ENCODE measurements around the gene LEMD3. TPM values are rescaled to one million over a fixed set of nuclear protein-coding genes. Genes with fewer than 3 reads are reported as not detected.

Gene LEMD3
- total RNA-seq = 10 to 100 TPM; 16.1 to 46.6 (median 30.0) TPM

DNA sequence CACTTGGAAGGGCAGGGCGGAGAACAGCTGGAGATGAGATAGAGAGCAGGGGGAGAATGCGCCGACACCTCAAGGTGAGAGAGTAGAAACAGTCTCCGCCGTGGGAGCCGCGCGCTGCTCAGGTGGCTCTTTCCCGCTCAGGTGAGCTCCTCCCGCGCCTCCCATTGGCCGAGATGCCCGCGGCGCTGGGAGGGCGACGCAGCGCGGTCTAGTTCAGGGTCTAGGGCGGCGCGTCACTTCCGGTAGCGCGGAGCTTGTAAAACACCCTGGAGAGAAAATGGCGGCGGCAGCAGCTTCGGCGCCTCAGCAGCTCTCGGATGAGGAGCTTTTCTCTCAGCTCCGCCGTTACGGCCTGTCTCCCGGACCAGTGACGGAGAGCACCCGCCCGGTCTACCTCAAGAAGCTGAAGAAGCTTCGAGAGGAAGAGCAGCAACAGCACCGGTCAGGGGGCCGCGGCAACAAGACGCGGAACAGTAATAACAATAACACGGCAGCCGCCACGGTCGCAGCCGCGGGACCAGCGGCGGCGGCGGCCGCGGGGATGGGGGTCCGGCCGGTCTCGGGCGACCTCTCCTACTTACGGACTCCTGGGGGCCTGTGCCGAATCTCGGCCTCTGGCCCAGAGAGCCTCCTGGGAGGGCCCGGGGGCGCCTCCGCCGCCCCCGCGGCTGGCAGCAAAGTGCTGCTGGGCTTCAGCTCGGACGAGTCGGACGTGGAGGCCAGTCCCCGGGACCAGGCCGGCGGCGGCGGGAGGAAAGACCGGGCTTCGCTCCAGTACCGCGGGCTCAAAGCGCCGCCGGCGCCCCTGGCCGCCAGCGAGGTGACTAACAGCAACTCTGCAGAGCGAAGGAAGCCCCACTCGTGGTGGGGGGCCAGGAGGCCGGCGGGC lies at the start of gene LEMD3:
Gene LEMD3, plus strand, starts transcription at position 264 of the 889 bp plus-strand sequence. Its CDS starts 14 bp downstream, at position 278.
- peaks cover 11 to 51% (median 32%) of the 10 kb centered on the region in 3 donors for H3K4me1 ChIP-seq

DNA sequence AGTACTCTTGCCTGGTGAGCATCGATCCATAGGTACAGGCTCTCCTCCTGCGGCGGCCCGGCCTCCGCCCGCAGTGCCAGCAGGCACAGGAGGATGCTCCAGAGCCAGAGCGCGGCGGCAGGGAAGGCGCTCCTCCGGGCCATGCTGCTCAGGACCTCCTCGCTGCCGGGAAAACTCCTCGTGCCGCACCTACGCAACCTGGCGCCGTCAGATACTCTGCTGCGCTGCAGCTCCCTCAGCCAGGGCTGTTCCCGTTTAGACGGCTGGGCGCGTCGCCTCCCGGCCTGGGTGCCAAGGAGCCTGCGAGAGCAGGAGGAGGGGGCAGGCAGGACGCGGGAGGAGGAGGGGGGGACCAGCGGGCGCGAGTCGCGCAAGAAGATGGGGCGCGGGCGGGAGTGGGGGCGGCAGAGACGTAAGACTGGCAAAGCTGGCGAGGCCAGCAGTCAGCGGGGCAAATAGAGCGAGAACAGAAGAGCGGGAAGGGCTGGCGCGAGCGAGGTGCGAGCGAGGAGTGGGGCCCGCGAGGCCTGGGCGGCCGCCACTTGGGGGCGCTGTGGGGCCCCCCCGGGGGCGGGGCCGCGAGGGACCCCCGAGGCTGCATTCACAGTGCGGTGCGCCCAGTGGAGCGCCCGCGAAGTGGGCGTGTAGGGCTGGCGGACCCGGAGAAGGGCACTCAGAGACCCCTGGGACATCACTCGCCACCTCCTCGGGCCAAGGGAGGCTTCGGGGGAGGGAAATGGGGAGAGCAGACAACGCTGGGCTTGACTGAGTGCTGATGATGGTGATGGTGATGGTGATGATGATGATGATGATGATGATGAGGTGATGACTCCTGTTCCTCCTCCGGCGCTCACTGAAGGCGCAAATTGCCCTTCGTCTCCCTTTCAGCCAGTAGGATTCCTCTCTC lies 48.1 kb upstream of the LEMD3 start, which contains the start of gene WIF1:
Gene WIF1, minus strand, starts transcription at position 257 of the 907 bp plus-strand sequence. Its CDS starts 114 bp downstream, at position 143.
- DNase-seq = no peak
- 17 to 23% methylated on average over 20 to 44 of the region's 73 CpGs for WGBS, 2 donors
- TF ChIP-seq POLR2A (IDR thresholded peaks at IDR 0.05) = no peak
- TF ChIP-seq, protein P1, sequence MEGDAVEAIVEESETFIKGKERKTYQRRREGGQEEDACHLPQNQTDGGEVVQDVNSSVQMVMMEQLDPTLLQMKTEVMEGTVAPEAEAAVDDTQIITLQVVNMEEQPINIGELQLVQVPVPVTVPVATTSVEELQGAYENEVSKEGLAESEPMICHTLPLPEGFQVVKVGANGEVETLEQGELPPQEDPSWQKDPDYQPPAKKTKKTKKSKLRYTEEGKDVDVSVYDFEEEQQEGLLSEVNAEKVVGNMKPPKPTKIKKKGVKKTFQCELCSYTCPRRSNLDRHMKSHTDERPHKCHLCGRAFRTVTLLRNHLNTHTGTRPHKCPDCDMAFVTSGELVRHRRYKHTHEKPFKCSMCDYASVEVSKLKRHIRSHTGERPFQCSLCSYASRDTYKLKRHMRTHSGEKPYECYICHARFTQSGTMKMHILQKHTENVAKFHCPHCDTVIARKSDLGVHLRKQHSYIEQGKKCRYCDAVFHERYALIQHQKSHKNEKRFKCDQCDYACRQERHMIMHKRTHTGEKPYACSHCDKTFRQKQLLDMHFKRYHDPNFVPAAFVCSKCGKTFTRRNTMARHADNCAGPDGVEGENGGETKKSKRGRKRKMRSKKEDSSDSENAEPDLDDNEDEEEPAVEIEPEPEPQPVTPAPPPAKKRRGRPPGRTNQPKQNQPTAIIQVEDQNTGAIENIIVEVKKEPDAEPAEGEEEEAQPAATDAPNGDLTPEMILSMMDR (IDR thresholded peaks at IDR 0.05) = peak in 1 of 6 experiments; percentile 6
- Histone ChIP-seq H3K27me3 (peaks cover 0 to 96% (median 17%) of the 10 kb centered on the region in 4 donors), H3K36me3 (no peaks in the 10 kb centered on the region), H3K4me1 (peaks cover 8 to 13% (median 8%) of the 10 kb centered on the region in 3 donors), H3K27ac (no peak within 1 kb of the TSS), H3K9me3 (no peaks in the 10 kb centered on the region), H3K4me3 (peak within 1 kb of the TSS in 3 of 4 donors; percentile 22 to 62 (median 41))
- intact Hi-C loops (cut with DNase I) = loop anchor here (5.0 kb wide), 1 partner anchor 229 kb away; no protein-coding TSS in a partner anchor

More for the DNA sequence above, at the start of gene LEMD3:
- intact Hi-C loops (cut with DNase I) = no loop called here
- DNase-seq = peak; percentile 79
- WGBS, 2 donors = 0 to 1% methylated on average over 1 to 43 of the region's 91 CpGs
- Histone ChIP-seq H3K36me3 (no peaks in the 10 kb centered on the region), H3K9me3 (no peaks in the 10 kb centered on the region), H3K4me3 (peak within 1 kb of the TSS; percentile 71 to 98 (median 94)), H3K27ac (peak within 1 kb of the TSS; percentile 92 to 94 (median 94)), H3K27me3 (no peaks in the 10 kb centered on the region)
- TF ChIP-seq, protein P1 (IDR thresholded peaks at IDR 0.05) = no peak
- peak in 3 of 4 donors; percentile 38 to 92 (median 80) for TF ChIP-seq POLR2A (IDR thresholded peaks at IDR 0.05)

DNA sequence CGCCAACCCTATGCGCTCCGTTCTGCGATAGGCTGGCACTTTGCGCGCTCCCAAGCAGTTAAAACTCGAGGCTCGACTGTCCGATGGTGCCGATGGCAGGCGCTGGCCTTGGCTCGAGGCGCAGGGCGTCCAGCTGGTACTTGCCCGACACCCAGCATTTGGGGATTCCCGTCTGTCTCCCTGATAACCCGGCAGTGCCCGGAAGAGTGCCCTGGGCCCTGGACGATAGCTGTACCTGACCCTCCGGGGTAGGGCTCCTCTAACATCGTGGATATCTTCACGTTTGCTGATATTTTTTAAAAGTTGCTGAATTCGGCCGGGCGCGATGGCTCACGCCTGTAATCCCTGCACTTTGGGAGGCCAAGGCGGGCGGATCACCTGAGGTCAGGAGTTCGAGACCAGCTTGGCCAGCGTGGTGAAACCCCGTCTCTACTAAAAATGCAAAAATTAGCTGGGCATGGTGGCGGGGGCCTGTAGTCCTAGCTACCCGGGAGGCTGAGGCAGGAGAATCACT lies 47.4 kb upstream of the LEMD3 start:
- Histone ChIP-seq H3K9me3 (no peaks in the 10 kb centered on the region), H3K27ac (no peak overlapping the region), H3K4me3 (no peak overlapping the region), H3K36me3 (no peaks in the 10 kb centered on the region), H3K4me1 (peaks cover 8 to 13% (median 8%) of the 10 kb centered on the region in 3 donors), H3K27me3 (peaks cover 0 to 99% (median 17%) of the 10 kb centered on the region in 4 donors)
- intact Hi-C loops (cut with DNase I) = loop anchor here (5.0 kb wide), 1 partner anchor 230 kb away; no protein-coding TSS in a partner anchor
- no peak for TF ChIP-seq POLR2A (IDR thresholded peaks at IDR 0.05)
- TF ChIP-seq, protein P1 (IDR thresholded peaks at IDR 0.05) = no peak
- 84 to 89% methylated on average over 21 to 26 of the region's 34 CpGs for WGBS, 2 donors
- DNase-seq = no peak

- WGBS, 2 donors = 46 to 66% methylated on average over 5 of the region's 5 CpGs
- intact Hi-C loops (cut with DNase I) = loop anchor here (5.0 kb wide), 1 partner anchor 230 kb away; no protein-coding TSS in a partner anchor
- Histone ChIP-seq H3K9me3 (no peaks in the 10 kb centered on the region), H3K36me3 (no peaks in the 10 kb centered on the region), H3K27me3 (peaks cover 0 to 93% (median 17%) of the 10 kb centered on the region in 4 donors), H3K4me1 (peaks cover 8 to 13% (median 8%) of the 10 kb centered on the region in 3 donors), H3K27ac (no peak overlapping the region), H3K4me3 (no peak overlapping the region)
- no peak for TF ChIP-seq POLR2A (IDR thresholded peaks at IDR 0.05)
- TF ChIP-seq, protein P1 (IDR thresholded peaks at IDR 0.05) = no peak
- no peak for DNase-seq
These were observed 46.7 kb upstream of the LEMD3 start for GRCh38 chr12:65122703-65123102.

Measured in esophagus squamous epithelium (tissue), 5 donors.